ENCODE results near the gene AP3B1. TPM values are rescaled to one million over a fixed set of nuclear protein-coding genes. Genes with fewer than 3 reads are reported as not detected.
"Not testable (repeated sequence)": the region's sequence is repeated elsewhere in the genome, so short reads cannot be mapped to it uniquely, and the experiment has no call there.

The AP3B1 gene
- total RNA-seq, 2 experiments from 2014 or later = 39.4 to 52.3 TPM

DNA sequence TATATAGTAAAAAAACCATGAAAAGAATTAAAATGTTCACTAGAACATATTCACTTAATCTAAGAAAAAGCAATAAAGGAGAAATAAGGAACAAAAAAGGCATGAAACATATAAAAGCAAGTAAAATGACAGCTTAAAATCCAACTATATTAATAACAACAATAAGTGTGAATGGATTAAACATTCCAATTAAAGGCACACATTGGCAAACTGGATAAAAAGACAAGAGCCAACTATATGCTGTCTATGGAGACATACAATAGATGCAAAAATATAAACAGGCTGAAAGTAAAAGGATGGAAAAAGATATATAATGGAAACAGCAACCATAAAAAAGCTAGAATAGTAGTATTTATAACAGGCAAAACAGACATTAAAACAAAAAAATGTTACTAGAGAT is 70.1 kb downstream of the AP3B1 start:
- Mint-ChIP-seq H3K36me3 (ENCODE audit: low read depth) (peaks cover 41% of the 10 kb centered on the region), H3K4me3 (no peak overlapping the region), H3K27ac (no peak overlapping the region), H3K9me3 (peaks cover 8% of the 10 kb centered on the region), H3K27me3 (no peaks in the 10 kb centered on the region), H3K4me1 (peaks cover 4% of the 10 kb centered on the region)
- ChIA-PET CTCF (no interaction called here), POLR2A (no interaction called here)
- DNase-seq = no peak

DNA sequence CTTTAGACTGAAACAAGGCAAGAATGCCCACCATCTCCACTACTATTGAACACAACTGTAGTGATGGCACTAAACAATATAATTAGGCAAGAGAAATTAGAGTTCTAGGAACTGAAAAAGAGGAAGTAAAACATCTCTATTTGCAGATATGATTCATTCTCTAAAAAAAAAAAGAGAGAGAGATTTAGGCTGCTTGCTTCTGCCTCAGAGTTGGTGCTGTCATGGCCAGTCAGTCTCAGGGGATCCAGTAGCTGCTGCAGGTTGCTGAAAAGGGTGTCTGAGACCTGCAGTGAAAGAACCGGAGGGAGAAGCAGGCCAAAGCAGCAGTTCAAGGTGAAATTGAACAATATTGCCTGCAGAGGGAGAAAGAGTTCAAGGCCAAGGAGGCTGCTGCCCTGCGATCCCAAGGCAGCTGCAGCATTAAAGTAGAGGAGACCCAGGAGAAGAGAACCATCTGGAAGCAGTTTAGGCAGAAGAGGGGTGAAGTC is 72.5 kb downstream of the AP3B1 start:
- CTCF ChIA-PET = interaction anchor here (0.8 kb wide), 1 partner anchor 32 kb away, joined by 3 read pairs; no protein-coding TSS in a partner anchor
- POLR2A ChIA-PET = no interaction called here
- Mint-ChIP-seq H3K27me3 (no peaks in the 10 kb centered on the region), H3K27ac (no peak overlapping the region), H3K36me3 (ENCODE audit: low read depth) (peaks cover 39% of the 10 kb centered on the region), H3K4me1 (peaks cover 4% of the 10 kb centered on the region), H3K9me3 (peaks cover 8% of the 10 kb centered on the region), H3K4me3 (no peak overlapping the region)
- DNase-seq = no peak

DNA sequence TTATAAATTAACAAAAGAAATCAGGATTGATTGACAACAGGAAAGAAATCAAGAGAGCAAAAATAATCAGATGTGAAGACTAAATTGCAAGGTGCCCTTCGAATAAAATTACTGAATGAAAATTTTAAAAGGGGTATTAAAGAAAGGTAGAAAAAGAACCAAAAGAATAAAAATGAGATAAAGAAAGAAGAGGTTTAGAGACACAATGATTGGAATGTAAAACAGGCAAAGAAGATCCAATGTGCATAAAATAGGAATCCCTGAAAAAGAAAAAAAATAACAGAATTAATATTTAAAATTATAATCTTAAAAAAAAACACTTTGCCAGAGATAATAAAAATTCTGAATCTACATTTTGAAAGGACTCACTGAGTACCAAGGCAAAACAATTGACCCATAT is 73.0 kb downstream of the AP3B1 start:
- peaks cover 4% of the 10 kb centered on the region for H3K4me1 Mint-ChIP-seq
- H3K9me3 Mint-ChIP-seq = peaks cover 8% of the 10 kb centered on the region
- no peaks in the 10 kb centered on the region for H3K27me3 Mint-ChIP-seq
- peaks cover 39% of the 10 kb centered on the region for H3K36me3 Mint-ChIP-seq (ENCODE audit: low read depth)
- DNase-seq = no peak
- POLR2A ChIA-PET = no interaction called here
- CTCF ChIA-PET = no interaction called here
- no peak overlapping the region for H3K4me3 Mint-ChIP-seq
- no peak overlapping the region for H3K27ac Mint-ChIP-seq

DNA sequence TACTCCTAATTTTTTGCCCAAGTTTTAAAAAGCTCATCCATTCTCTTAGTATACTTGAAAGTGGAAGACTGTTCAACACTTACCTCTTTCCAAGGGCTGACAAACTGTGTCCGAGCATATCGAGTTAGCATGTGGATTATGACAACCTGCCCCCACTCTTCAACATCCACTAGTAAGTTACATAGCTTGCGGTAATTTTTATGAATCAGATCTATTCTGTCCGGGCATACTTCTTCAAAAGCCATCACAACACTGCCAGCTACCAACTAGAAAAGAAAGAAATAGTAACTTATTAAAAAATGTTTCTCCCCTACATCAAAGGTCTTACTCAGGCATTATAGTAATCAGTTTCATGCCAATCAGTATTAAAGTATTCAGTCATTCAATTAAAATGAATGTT is 78.5 kb downstream of the AP3B1 start:
- Mint-ChIP-seq H3K4me3 (no peak overlapping the region), H3K4me1 (no peaks in the 10 kb centered on the region), H3K36me3 (ENCODE audit: low read depth) (peaks cover 24% of the 10 kb centered on the region), H3K27me3 (no peaks in the 10 kb centered on the region), H3K27ac (no peak overlapping the region), H3K9me3 (peaks cover 3% of the 10 kb centered on the region)
- no peak for DNase-seq
- POLR2A ChIA-PET = interaction anchor here (0.6 kb wide), 1 partner anchor 79 kb away, joined by 4 read pairs; the partner anchor contains the start of gene AP3B1
- CTCF ChIA-PET = no interaction called here

DNA sequence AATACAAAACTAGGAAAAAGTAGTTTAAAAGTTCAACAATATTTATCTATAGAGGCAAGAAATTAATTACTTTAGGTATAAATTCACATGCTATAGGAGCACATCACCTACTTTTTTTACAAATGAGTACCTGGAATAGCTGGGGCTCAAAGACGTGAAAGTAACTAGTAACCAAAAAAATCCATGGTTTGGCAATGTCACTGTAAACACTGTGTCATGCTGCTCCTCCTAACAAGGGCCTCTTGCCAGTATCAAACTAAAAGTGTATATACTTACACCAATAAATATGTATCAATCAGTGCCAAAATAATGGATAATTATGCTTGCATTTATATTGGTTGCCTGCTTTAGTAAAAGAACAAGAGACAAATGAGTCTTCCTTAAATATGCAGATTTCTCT is 78.9 kb downstream of the AP3B1 start:
- ChIA-PET POLR2A (no interaction called here), CTCF (no interaction called here)

DNA sequence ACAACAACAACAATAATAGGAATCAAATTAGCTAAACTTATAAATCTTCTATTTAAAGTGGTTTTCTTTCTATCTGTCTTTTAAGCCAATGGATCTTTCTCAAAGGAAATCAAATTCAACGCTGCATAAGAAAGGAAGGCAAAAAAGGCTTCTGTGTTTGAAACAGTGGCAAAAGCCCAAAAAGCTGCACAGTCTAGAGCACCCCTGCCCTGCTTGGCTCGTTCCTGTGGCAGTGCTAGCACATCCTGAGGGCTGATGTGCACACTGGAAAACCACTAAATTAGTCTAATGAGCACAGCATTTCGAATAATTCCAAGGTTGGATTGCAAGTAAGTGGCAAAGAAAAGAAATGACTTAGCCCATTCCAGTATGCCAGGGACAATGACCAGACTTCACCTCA is 80.7 kb downstream of the AP3B1 start:
- H3K27ac Mint-ChIP-seq = no peak overlapping the region
- no peaks in the 10 kb centered on the region for H3K9me3 Mint-ChIP-seq
- ChIA-PET POLR2A (no interaction called here), CTCF (no interaction called here)
- H3K4me1 Mint-ChIP-seq = no peaks in the 10 kb centered on the region
- H3K4me3 Mint-ChIP-seq = no peak overlapping the region
- no peak for DNase-seq
- H3K27me3 Mint-ChIP-seq = no peaks in the 10 kb centered on the region
- peaks cover 19% of the 10 kb centered on the region for H3K36me3 Mint-ChIP-seq (ENCODE audit: low read depth)

More for the DNA sequence above, 78.9 kb downstream of the AP3B1 start:
- Mint-ChIP-seq H3K4me3 (no peak overlapping the region), H3K36me3 (ENCODE audit: low read depth) (peaks cover 21% of the 10 kb centered on the region), H3K4me1 (no peaks in the 10 kb centered on the region), H3K27me3 (no peaks in the 10 kb centered on the region), H3K27ac (no peak overlapping the region), H3K9me3 (peaks cover 3% of the 10 kb centered on the region)
- DNase-seq = no peak

DNA sequence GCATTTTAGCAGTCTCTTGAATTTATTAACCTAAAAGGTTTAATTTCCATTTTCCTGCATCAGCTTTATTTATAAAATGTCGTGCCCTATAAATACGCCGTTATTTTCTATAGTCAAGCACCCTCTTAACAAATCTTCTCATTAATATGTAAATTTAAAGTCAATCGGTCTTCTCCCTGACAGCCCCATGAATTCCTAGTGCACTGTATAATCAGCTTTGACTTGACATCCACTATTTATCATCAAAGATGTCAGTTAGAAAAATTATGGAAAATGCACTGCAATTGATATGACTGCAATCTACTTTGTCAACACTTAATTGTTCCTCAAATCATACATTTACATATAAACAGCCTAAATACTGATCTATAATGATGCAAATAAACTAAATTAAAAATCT is 83.4 kb downstream of the AP3B1 start:
- POLR2A ChIA-PET = no interaction called here

DNA sequence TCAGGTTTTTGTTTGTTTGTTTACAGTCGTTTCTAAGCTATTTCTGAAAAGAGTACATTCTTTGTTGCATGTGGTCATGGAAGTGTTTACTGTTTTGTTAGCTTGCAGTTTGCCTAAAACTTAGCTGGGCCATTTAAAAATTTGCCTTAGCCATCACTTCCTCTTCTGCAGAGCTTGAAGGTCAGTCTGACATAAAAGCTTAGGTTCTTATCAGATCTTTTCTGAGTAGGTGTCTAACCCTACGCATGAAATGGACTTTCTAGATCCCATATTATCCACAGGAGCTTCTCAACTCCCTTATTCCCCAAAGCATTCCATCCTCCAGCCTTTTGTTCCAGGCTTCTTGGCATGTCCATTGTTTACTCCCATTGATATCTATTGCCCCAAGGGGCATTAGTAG is 90.3 kb downstream of the AP3B1 start:
- CTCF ChIA-PET = interaction anchor here (1.2 kb wide), 1 partner anchor 32 kb away, joined by 3 read pairs; no protein-coding TSS in a partner anchor
- POLR2A ChIA-PET = no interaction called here
- Mint-ChIP-seq H3K27me3 (no peaks in the 10 kb centered on the region), H3K4me3 (no peak overlapping the region), H3K36me3 (ENCODE audit: low read depth) (peaks cover 48% of the 10 kb centered on the region), H3K4me1 (no peaks in the 10 kb centered on the region), H3K27ac (no peak overlapping the region), H3K9me3 (peaks cover 10% of the 10 kb centered on the region)
- DNase-seq = no peak

More for the DNA sequence above, 83.4 kb downstream of the AP3B1 start:
- H3K4me3 Mint-ChIP-seq = no peak overlapping the region
- DNase-seq = no peak
- H3K27ac Mint-ChIP-seq = no peak overlapping the region
- H3K36me3 Mint-ChIP-seq (ENCODE audit: low read depth) = peaks cover 29% of the 10 kb centered on the region
- H3K27me3 Mint-ChIP-seq = no peaks in the 10 kb centered on the region
- H3K9me3 Mint-ChIP-seq = no peaks in the 10 kb centered on the region
- CTCF ChIA-PET = no interaction called here
- H3K4me1 Mint-ChIP-seq = no peaks in the 10 kb centered on the region

DNA sequence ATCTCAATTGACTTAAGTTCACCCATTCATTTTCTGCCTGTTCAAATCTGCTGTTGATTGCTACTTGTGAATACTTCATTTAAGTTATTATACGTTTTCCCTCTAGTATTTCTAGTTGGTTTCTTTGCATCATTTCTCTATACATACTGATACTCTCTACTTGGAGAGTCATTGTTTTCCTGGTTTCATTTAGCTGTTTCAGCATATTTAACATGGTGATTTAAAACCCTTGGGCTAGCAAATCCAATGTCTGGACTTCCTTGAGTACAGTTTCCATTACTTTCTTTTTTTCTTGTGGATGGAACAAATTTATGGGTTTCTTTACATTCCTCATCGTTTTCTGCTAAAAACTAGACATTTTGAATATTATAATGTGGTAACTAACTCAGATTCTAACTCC is 90.7 kb downstream of the AP3B1 start:
- DNase-seq = no peak
- peaks cover 10% of the 10 kb centered on the region for H3K9me3 Mint-ChIP-seq
- POLR2A ChIA-PET = no interaction called here
- CTCF ChIA-PET = interaction anchor here (0.9 to 1.2 kb wide), 2 partner anchors 32 to 360 kb away, joined by 3 read pairs; no protein-coding TSS in a partner anchor
- H3K4me1 Mint-ChIP-seq = no peaks in the 10 kb centered on the region
- H3K4me3 Mint-ChIP-seq = no peak overlapping the region
- peaks cover 47% of the 10 kb centered on the region for H3K36me3 Mint-ChIP-seq (ENCODE audit: low read depth)
- no peak overlapping the region for H3K27ac Mint-ChIP-seq
- no peaks in the 10 kb centered on the region for H3K27me3 Mint-ChIP-seq

DNA sequence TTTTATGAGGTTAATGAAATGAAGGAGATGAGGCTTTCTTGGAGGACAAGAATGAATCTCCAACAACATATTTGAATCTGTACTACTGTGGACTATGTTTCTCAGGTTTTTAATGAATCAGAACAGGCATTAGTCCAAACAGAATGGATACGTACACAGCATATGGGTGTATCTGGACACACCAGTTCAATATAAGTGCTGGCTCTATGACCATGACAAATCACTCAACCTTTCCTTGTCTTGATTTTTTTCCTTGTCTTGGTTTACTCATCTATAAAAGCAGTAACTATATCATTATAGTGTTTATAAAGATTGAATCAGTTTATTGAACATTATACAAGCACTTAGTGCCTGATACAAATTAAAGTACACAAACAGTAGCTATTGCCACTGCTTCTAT is 104.1 kb downstream of the AP3B1 start:
- Mint-ChIP-seq H3K36me3 (ENCODE audit: low read depth) (peaks cover 29% of the 10 kb centered on the region), H3K4me1 (no peaks in the 10 kb centered on the region), H3K9me3 (peaks cover 7% of the 10 kb centered on the region), H3K27ac (no peak overlapping the region), H3K4me3 (no peak overlapping the region), H3K27me3 (no peaks in the 10 kb centered on the region)
- CTCF ChIA-PET = interaction anchor here (1.0 kb wide), 1 partner anchor 32 kb away, joined by 3 read pairs; no protein-coding TSS in a partner anchor
- DNase-seq = no peak
- POLR2A ChIA-PET = no interaction called here

DNA sequence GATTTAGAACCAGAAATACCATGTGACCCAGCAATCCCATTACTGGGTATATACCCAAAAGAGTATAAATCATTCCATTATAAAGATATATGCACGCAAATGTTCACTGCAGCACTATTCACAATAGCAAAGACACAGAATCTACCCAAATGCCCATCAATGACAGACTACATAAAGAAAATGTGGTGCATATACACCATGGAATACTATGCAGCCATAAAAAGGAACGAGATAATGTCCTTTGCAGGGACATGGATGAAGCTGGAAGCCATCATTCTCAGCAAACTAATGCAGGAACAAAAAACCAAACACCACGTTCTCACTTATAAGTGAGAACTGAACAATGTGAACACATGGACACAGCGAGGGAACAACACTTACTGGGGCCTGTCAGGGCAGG is 105.8 kb downstream of the AP3B1 start:
- DNase-seq, H3K27ac Mint-ChIP-seq, H3K27me3 Mint-ChIP-seq, H3K4me1 Mint-ChIP-seq, POLR2A ChIA-PET, H3K9me3 Mint-ChIP-seq, H3K4me3 Mint-ChIP-seq, CTCF ChIA-PET: not testable (repeated sequence)
- peaks cover 27% of the 10 kb centered on the region for H3K36me3 Mint-ChIP-seq (ENCODE audit: low read depth)

DNA sequence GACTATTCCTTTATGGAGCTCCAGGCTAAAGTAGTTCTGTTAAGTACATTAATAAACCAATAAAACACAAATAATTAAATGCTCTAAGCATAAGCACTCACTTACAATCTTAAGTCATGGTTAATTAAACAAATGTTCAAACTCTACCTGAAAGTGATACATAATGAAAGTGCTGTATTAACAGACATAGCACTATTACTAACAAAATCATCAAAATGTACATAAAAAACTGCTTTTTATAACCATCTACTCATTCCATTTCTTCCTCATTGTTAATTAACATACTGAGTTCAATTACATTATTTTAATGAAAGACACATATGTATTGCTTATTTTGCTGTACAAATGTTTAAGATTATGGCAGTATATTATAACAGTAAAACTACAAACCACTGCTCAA is 107.3 kb downstream of the AP3B1 start:
- POLR2A ChIA-PET = no interaction called here
- H3K36me3 Mint-ChIP-seq (ENCODE audit: low read depth) = peaks cover 29% of the 10 kb centered on the region
- peaks cover 2% of the 10 kb centered on the region for H3K4me1 Mint-ChIP-seq
- no peak for DNase-seq
- CTCF ChIA-PET = no interaction called here
- H3K4me3 Mint-ChIP-seq = no peak overlapping the region
- H3K27ac Mint-ChIP-seq = no peak overlapping the region
- H3K27me3 Mint-ChIP-seq = no peaks in the 10 kb centered on the region
- H3K9me3 Mint-ChIP-seq = peaks cover 7% of the 10 kb centered on the region

DNA sequence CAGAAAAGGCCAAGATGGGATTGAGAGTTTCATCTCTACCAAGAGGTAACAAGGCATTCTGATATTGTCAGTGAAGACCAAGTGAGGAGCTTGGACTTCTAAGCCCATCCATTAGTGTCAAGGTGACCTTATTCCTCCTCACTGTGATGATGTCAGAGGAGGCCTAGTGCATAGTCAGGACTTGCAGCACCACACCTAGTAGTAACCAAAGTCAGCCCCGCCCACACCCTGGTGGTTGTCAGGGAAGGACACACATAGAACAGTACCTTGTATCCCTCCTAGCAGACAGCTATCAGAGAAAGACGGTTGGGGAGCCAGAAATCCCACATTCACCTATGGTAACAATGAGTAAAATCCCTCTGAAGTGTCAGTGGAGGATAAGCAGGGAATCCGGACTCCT is 111.7 kb downstream of the AP3B1 start:
- Mint-ChIP-seq H3K4me1 (peaks cover 2% of the 10 kb centered on the region), H3K27me3 (no peaks in the 10 kb centered on the region), H3K9me3 (no peaks in the 10 kb centered on the region), H3K27ac (no peak overlapping the region), H3K4me3 (no peak overlapping the region), H3K36me3 (ENCODE audit: low read depth) (peaks cover 19% of the 10 kb centered on the region)
- DNase-seq = no peak
- CTCF ChIA-PET = no interaction called here
- POLR2A ChIA-PET = no interaction called here

DNA sequence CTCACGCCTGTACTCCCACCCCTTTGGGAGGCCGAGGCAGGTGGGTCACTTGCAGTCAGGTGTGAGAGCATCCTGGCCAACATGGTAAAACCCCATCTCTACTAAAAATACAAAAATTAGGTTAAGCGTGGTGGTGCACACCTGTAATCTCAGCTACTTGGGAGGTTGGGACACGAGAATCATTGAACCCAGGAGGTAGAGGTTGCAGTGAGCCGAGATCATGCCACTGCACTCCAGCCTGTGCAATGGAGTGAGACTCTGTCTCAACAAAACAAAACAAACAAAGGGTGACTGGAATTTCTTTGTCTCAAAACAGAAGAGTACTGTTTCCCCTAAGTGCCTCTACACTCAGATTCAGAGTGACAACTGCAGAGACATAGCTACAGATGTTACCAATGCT is 116.1 kb downstream of the AP3B1 start:
- ChIA-PET CTCF (no interaction called here), POLR2A (no interaction called here)
- Mint-ChIP-seq H3K4me1 (peaks cover 2% of the 10 kb centered on the region), H3K4me3 (no peak overlapping the region), H3K9me3 (no peaks in the 10 kb centered on the region), H3K27ac (no peak overlapping the region), H3K36me3 (ENCODE audit: low read depth) (peaks cover 45% of the 10 kb centered on the region), H3K27me3 (no peaks in the 10 kb centered on the region)
- no peak for DNase-seq
